GM18867 (cell line): ENCODE measurements around the gene TEX12.
"Not testable (repeated sequence)": the region's sequence is repeated elsewhere in the genome, so short reads cannot be mapped to it uniquely, and the experiment has no call there.

ENCODE experiments used
- ATAC-seq: cut with Tn5 transposase; IDR thresholded peaks from one replicate; pipeline ENCODE4 v1.9.1; 2021; ENCODE audit warnings: mild to moderate bottlenecking, moderate library complexity; ENCODE audit not compliant: unreplicated experiment

TEX12 gene

GRCh38 chr11:112167145-112167544, at the start of gene TEX12:
TEX12 (plus strand) TSS chr11:112167372; CDS start chr11:112169269, 1,897 bp downstream.
- ATAC-seq = no peak

- ATAC-seq = no peak
Observed at GRCh38 chr11:112118176-112118575, 49.0 kb upstream of the TEX12 start.

GRCh38 chr11:112121981-112122615, 45.1 kb upstream of the TEX12 start:
- ATAC-seq = no peak

GRCh38 chr11:112123129-112123528, 44.0 kb upstream of the TEX12 start:
- no peak for ATAC-seq

GRCh38 chr11:112127056-112127455, 40.1 kb upstream of the TEX12 start:
- ATAC-seq = no peak

GRCh38 chr11:112128483-112129121, 38.6 kb upstream of the TEX12 start:
- no peak for ATAC-seq

GRCh38 chr11:112129656-112130055, 37.5 kb upstream of the TEX12 start:
- no peak for ATAC-seq

GRCh38 chr11:112132737-112133136, 34.4 kb upstream of the TEX12 start:
- peak; percentile 60 for ATAC-seq

GRCh38 chr11:112134473-112134872, 32.7 kb upstream of the TEX12 start:
- no peak for ATAC-seq

- no peak for ATAC-seq
Observed at GRCh38 chr11:112143597-112143996, 23.6 kb upstream of the TEX12 start.

- ATAC-seq = no peak
Observed at GRCh38 chr11:112150517-112150916, 16.7 kb upstream of the TEX12 start.

GRCh38 chr11:112156153-112156955, 10.8 kb upstream of the TEX12 start:
- ATAC-seq = no peak

GRCh38 chr11:112156956-112157766, 10.0 kb upstream of the TEX12 start:
- no peak for ATAC-seq

GRCh38 chr11:112159098-112160065, 7.8 kb upstream of the TEX12 start:
- ATAC-seq = no peak

GRCh38 chr11:112160091-112160848, 6.9 kb upstream of the TEX12 start:
- no peak for ATAC-seq

- no peak for ATAC-seq
Observed at GRCh38 chr11:112161012-112161411, 6.2 kb upstream of the TEX12 start.

- ATAC-seq = not testable (repeated sequence)
Observed at GRCh38 chr11:112162200-112162599, 5.0 kb upstream of the TEX12 start.

- ATAC-seq = no peak
Observed at GRCh38 chr11:112162761-112163546, 4.2 kb upstream of the TEX12 start.
